OCI-LY3 (cell line): ENCODE measurements around the gene CGGBP1.

Experiments used
- H2AFZ ChIP-seq: fragments of 200-600, 300-600 bp; shearing (Covaris generic); 2 replicates; pipeline ENCODE4 v1.6.0; 2014; ENCODE audit warnings: antibody characterized with exemption, low read depth, low read length
- H3K27ac ChIP-seq: fragments of 200-600, 300-600 bp; sonication (generic); 2 replicates; pipeline ENCODE4 v1.5.1; 2014; ENCODE audit warnings: mild to moderate bottlenecking, low read length, moderate library complexity, mixed read lengths
- H3K27me3 ChIP-seq: fragments of 200-600, 300-600 bp; sonication (generic); 2 replicates; pipeline ENCODE4 v1.6.1; 2014; ENCODE audit warnings: low read depth, low read length, mixed read lengths
- H3K36me3 ChIP-seq: fragments of 200-600, 300-600 bp; sonication (generic); replicated peaks from 2 replicates; pipeline ENCODE3; 2014; ENCODE audit warnings: low read depth, low read length, mixed read lengths
- H3K4me1 ChIP-seq: fragments of 300-600, 200-600 bp; sonication (generic); 2 replicates; pipeline ENCODE4 v1.6.1; 2014; ENCODE audit warnings: low read length, mixed read lengths
- H3K4me2 ChIP-seq: fragments of 200-600, 300-600 bp; sonication (generic); 2 replicates; pipeline ENCODE4 v1.6.1; 2014; ENCODE audit warnings: low read length, mixed read lengths
- H3K4me3 ChIP-seq: fragments of 300-600, 200-600 bp; sonication (generic); 2 replicates; pipeline ENCODE4 v1.5.1; 2014; ENCODE audit warnings: antibody characterized with exemption, mild to moderate bottlenecking, low read length, moderate library complexity
- H3K79me2 ChIP-seq: fragments of 300-600, 200-600 bp; shearing (Covaris generic); 2 replicates; pipeline ENCODE4 v1.6.1; 2014; ENCODE audit warnings: mild to moderate bottlenecking, low read length, mixed read lengths
- H3K9ac ChIP-seq: fragments of 300-600, 200-600 bp; shearing (Covaris generic); 2 replicates; pipeline ENCODE4 v1.6.0; 2014; ENCODE audit warnings: mild to moderate bottlenecking, low read length, moderate library complexity
- H3K9me3 ChIP-seq: fragments of 200-600, 300-600 bp; shearing (Covaris generic); 2 replicates; pipeline ENCODE4 v1.6.1; 2014; ENCODE audit warnings: low read length, mixed read lengths; ENCODE audit not compliant: insufficient read depth
- H4K20me1 ChIP-seq: fragments of 200-600, 300-600 bp; sonication (generic); 2 replicates; pipeline ENCODE4 v1.6.1; 2016; ENCODE audit warnings: low read length, mixed read lengths; ENCODE audit not compliant: insufficient read depth
- CTCF ChIP-seq: fragments of 200-600, 300-600 bp; sonication (generic); IDR thresholded peaks from 2 replicates; pipeline ENCODE4 v1.5.1; 2014; ENCODE audit warnings: antibody characterized with exemption, low read length, low read depth
- EZH2phosphoT487 ChIP-seq: fragments of 200-600 bp; shearing (Covaris generic); IDR thresholded peaks from 2 replicates; pipeline ENCODE4 v1.6.1; 2018; ENCODE audit warnings: antibody characterized with exemption, mixed run types, low read depth

Gene CGGBP1

GRCh38 chr3:88058581-88059379, at the start of gene CGGBP1, which contains the start of gene ZNF654:
Gene CGGBP1 (minus strand): TSS chr3:88059005. CDS start chr3:88055976, 3,029 bp downstream.
Gene ZNF654 (plus strand): TSS chr3:88059255. CDS start chr3:88059320, 65 bp downstream.
- Histone ChIP-seq H3K27me3 (no peaks in the 10 kb centered on the region), H3K36me3 (peaks cover 26% of the 10 kb centered on the region), H3K79me2 (peaks cover 67% of the 10 kb centered on the region), H3K4me1 (peaks cover 27% of the 10 kb centered on the region), H3K27ac (peak within 1 kb of the TSS; percentile 71), H3K9me3 (no peaks in the 10 kb centered on the region), H3K9ac (peak within 1 kb of the TSS; percentile 80), H3K4me2 (peak within 1 kb of the TSS; percentile 79), H3K4me3 (peak within 1 kb of the TSS; percentile 97), H2AFZ (peak within 1 kb of the TSS; percentile 57), H4K20me1 (peaks cover 40% of the 10 kb centered on the region)
- TF ChIP-seq CTCF (no peak), EZH2phosphoT487 (no peak)

GRCh38 chr3:88105325-88105724, 46.5 kb upstream of the CGGBP1 start:
- Histone ChIP-seq H3K79me2 (peaks cover 6% of the 10 kb centered on the region; the same call in 1 of the 2 replicates), H4K20me1 (no peaks in the 10 kb centered on the region; the same call in 1 of the 2 replicates), H2AFZ (no peak overlapping the region), H3K4me2 (no peak overlapping the region), H3K9ac (no peak overlapping the region), H3K4me3 (no peak overlapping the region), H3K27ac (no peak overlapping the region), H3K27me3 (no peaks in the 10 kb centered on the region), H3K4me1 (no peaks in the 10 kb centered on the region), H3K36me3 (peaks cover 7% of the 10 kb centered on the region), H3K9me3 (no peaks in the 10 kb centered on the region)
- no peak for TF ChIP-seq CTCF
- no peak for TF ChIP-seq EZH2phosphoT487

GRCh38 chr3:88101142-88101541, 42.3 kb upstream of the CGGBP1 start:
- no peak overlapping the region for H3K4me3 ChIP-seq
- peaks cover 18% of the 10 kb centered on the region for H3K36me3 ChIP-seq
- no peak overlapping the region for H3K9ac ChIP-seq
- no peak for TF ChIP-seq EZH2phosphoT487
- TF ChIP-seq CTCF: no peak
- H3K4me1 ChIP-seq: no peaks in the 10 kb centered on the region
- H2AFZ ChIP-seq: no peak overlapping the region
- H4K20me1 ChIP-seq: 0 out of 2 replicates have a peak, but pooled peaks cover 2% of the 10 kb centered on the region
- peaks cover 6% of the 10 kb centered on the region for H3K79me2 ChIP-seq
- no peaks in the 10 kb centered on the region for H3K27me3 ChIP-seq
- no peak overlapping the region for H3K27ac ChIP-seq
- no peak overlapping the region for H3K4me2 ChIP-seq
- no peaks in the 10 kb centered on the region for H3K9me3 ChIP-seq

GRCh38 chr3:88093266-88093665, 34.5 kb upstream of the CGGBP1 start:
- Histone ChIP-seq H3K27ac (no peak overlapping the region), H3K9ac (no peak overlapping the region), H3K4me3 (no peak overlapping the region), H3K27me3 (no peaks in the 10 kb centered on the region), H3K79me2 (peaks cover 13% of the 10 kb centered on the region), H3K4me2 (no peak overlapping the region), H4K20me1 (peaks cover 19% of the 10 kb centered on the region; the same call in 1 of the 2 replicates), H3K4me1 (no peaks in the 10 kb centered on the region), H3K9me3 (no peaks in the 10 kb centered on the region), H3K36me3 (peaks cover 28% of the 10 kb centered on the region), H2AFZ (no peak overlapping the region)
- TF ChIP-seq EZH2phosphoT487: no peak
- TF ChIP-seq CTCF: no peak
